ENCODE data around the gene SUPT3H.

SUPT3H gene

GRCh38 chr6:44921798-44922197 is 455.9 kb downstream of the SUPT3H start:
- Mint-ChIP-seq H3K4me1 (peaks cover 11% of the 10 kb centered on the region), H3K27me3 (ENCODE audit: low read depth, poor library complexity) (no peaks in the 10 kb centered on the region), H3K36me3 (ENCODE audit: low read depth) (no peaks in the 10 kb centered on the region), H3K4me3 (no peak overlapping the region), H3K9me3 (no peaks in the 10 kb centered on the region), H3K27ac (peak overlapping the region; percentile 54)
- DNase-seq, result no peak
- TF ChIP-seq, protein P1, sequence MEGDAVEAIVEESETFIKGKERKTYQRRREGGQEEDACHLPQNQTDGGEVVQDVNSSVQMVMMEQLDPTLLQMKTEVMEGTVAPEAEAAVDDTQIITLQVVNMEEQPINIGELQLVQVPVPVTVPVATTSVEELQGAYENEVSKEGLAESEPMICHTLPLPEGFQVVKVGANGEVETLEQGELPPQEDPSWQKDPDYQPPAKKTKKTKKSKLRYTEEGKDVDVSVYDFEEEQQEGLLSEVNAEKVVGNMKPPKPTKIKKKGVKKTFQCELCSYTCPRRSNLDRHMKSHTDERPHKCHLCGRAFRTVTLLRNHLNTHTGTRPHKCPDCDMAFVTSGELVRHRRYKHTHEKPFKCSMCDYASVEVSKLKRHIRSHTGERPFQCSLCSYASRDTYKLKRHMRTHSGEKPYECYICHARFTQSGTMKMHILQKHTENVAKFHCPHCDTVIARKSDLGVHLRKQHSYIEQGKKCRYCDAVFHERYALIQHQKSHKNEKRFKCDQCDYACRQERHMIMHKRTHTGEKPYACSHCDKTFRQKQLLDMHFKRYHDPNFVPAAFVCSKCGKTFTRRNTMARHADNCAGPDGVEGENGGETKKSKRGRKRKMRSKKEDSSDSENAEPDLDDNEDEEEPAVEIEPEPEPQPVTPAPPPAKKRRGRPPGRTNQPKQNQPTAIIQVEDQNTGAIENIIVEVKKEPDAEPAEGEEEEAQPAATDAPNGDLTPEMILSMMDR (IDR thresholded peaks at IDR 0.05), result no peak

DNA sequence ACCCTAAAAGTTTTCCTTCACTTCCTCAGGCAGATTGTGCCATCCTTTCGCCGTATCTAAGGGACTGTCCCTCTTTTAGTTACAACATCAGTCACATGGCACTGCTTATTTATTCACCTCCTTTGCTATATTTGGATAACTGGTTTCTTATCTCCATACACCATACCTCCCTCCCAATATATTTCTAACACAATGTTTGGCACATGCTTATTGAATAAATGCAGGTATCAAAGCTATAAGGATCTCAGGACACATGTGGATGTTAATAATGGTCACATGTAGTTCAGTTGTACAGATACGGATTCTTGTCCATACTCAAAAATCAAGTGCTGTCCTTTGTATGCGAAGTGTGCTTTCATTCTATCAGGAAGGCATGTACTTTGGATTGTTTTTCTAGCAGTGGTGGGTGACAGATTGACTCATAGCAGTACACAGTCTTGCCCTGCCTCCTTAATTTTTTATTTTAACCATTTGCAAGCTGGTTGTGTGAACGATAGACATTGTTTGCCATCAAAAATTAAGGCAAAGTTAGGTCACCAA is 456.7 kb downstream of the SUPT3H start:
- TF ChIP-seq, protein P1 (IDR thresholded peaks at IDR 0.05), result no peak
- no peak for DNase-seq
- Mint-ChIP-seq H3K4me1 (peaks cover 11% of the 10 kb centered on the region), H3K9me3 (no peaks in the 10 kb centered on the region), H3K4me3 (no peak overlapping the region), H3K36me3 (ENCODE audit: low read depth) (no peaks in the 10 kb centered on the region), H3K27ac (no peak overlapping the region), H3K27me3 (ENCODE audit: low read depth, poor library complexity) (no peaks in the 10 kb centered on the region)

GRCh38 chr6:44918671-44919296 is 458.9 kb downstream of the SUPT3H start:
- DNase-seq, result no peak
- Mint-ChIP-seq H3K9me3 (no peaks in the 10 kb centered on the region), H3K4me1 (peaks cover 4% of the 10 kb centered on the region), H3K4me3 (no peak overlapping the region), H3K36me3 (ENCODE audit: low read depth) (no peaks in the 10 kb centered on the region), H3K27me3 (ENCODE audit: low read depth, poor library complexity) (peaks cover 3% of the 10 kb centered on the region), H3K27ac (no peak overlapping the region)
- TF ChIP-seq, protein P1 (IDR thresholded peaks at IDR 0.05), result no peak

- DNase-seq, result no peak
- H3K9me3 Mint-ChIP-seq, result no peaks in the 10 kb centered on the region
- TF ChIP-seq, protein P1 (IDR thresholded peaks at IDR 0.05), result no peak
- peaks cover 4% of the 10 kb centered on the region for H3K4me1 Mint-ChIP-seq
- no peaks in the 10 kb centered on the region for H3K36me3 Mint-ChIP-seq (ENCODE audit: low read depth)
- peaks cover 3% of the 10 kb centered on the region for H3K27me3 Mint-ChIP-seq (ENCODE audit: low read depth, poor library complexity)
- H3K27ac Mint-ChIP-seq, result no peak overlapping the region
- no peak overlapping the region for H3K4me3 Mint-ChIP-seq
Measured at GRCh38 chr6:44917430-44917829, 460.3 kb downstream of the SUPT3H start.

DNA sequence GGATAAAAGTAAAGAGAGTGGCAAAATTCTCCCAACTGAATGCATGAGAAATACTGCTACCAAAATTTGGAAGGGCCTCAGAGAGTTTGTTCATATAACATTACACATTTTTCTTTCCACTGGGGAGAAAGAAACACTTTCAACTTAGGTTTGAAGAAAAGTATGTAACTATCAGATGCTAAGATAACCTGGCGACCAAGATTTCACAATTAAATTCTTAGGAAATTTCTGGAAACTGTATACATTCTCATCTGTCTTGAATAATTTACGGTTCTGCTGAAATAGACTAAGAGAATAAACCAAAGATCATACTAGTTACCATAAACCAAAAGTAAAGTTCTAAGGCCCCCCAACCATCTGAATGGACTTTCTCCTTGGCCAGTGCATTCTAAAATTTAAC is 462.6 kb downstream of the SUPT3H start:
- H3K9me3 Mint-ChIP-seq, result no peaks in the 10 kb centered on the region

More for the DNA sequence above, 462.6 kb downstream of the SUPT3H start:
- Mint-ChIP-seq H3K36me3 (ENCODE audit: low read depth) (no peaks in the 10 kb centered on the region), H3K4me1 (no peaks in the 10 kb centered on the region), H3K4me3 (no peak overlapping the region), H3K27me3 (ENCODE audit: low read depth, poor library complexity) (peaks cover 3% of the 10 kb centered on the region), H3K27ac (no peak overlapping the region)
- no peak for DNase-seq
- TF ChIP-seq, protein P1 (IDR thresholded peaks at IDR 0.05), result no peak
